K562 (cell line): ENCODE data around the gene RGS12. TPM values are rescaled to one million over a fixed set of nuclear protein-coding genes. Genes with fewer than 3 reads are reported as not detected.

Source experiments
- ATAC-seq: fragments of 200-7000 bp; cut with Tn5 transposase; 3 replicates; pipeline ENCODE4 v1.9.1; 2020; ENCODE audit warnings: moderate library complexity
- BruUV-seq: library from RNA; stranded (reverse); fragments of 400-500 nt; replicated peaks from 2 replicates; lab custom pipeline; 2021; lab: Mats Ljungman, UMichigan
- CTCF ChIA-PET: fragments of 300-600 bp; formaldehyde crosslinking; extraction: SDS; loops from one replicate; lab custom pipeline; 2021; ENCODE audit warnings: low intra/inter-chr PET ratio; lab: Yijun Ruan, JAX
- POLR2A ChIA-PET: fragments of 300-600, 350-650 bp; sonication (Branson Sonifier 250); formaldehyde crosslinking; extraction: SDS; loops from one replicate; lab custom pipeline; 2021; ENCODE audit warnings: antibody characterized with exemption, inconsistent platforms; lab: Yijun Ruan, JAX
- DNase-seq, 4 experiments: peaks; one replicate each; pipeline versions ENCODE4 v3.0.0 to v3.0.0-alpha.2; 2011 to 2018; ENCODE audit warnings: low spot score in 3 of 4, mixed read lengths in 3 of 4; ENCODE audit errors: extremely low read depth in 1 of 4
- FAIRE-seq: peaks from 2 replicates; lab custom pipeline; 2011; peaks lifted over from hg19 to GRCh38; lab: Jason Lieb, UNC
- H2AFZ ChIP-seq: 2 replicates; pipeline ENCODE4 v1.6.0; 2011; ENCODE audit warnings: low read depth, low read length, control low read depth, inconsistent platforms
- H3K27ac ChIP-seq: fragments of 200-600 bp; 3 replicates; pipeline ENCODE4 v1.8.0; 2011; ENCODE audit warnings: low read depth, mild to moderate bottlenecking, control low read depth, inconsistent platforms, low read length, moderate library complexity, mixed read lengths; ENCODE audit errors: extremely low read depth
- H3K27me3 ChIP-seq, 2 experiments: fragments of 300-600 bp in 1 of 2; 2 replicates in 1 of 2; 3 replicates in 1 of 2; pipeline versions ENCODE4 v1.6.0 to v1.8.0; 2011; ENCODE audit warnings: inconsistent platforms in 2 of 2, low read length in 2 of 2, mild to moderate bottlenecking in 1 of 2, mixed read lengths in 1 of 2, moderate library complexity in 1 of 2; ENCODE audit not compliant: control insufficient read depth in 2 of 2, insufficient read depth in 2 of 2
- H3K36me3 ChIP-seq: fragments of 300-600 bp; 3 replicates; pipeline ENCODE4 v1.8.0; 2011; ENCODE audit warnings: mild to moderate bottlenecking, low read length, inconsistent platforms; ENCODE audit not compliant: control insufficient read depth, insufficient read depth
- H3K4me1 ChIP-seq, 2 experiments: fragments of 200-600 bp in 1 of 2; replicated peaks in 1 of 2; 2 replicates in 1 of 2; 3 replicates in 1 of 2; pipeline versions ENCODE4 v1.5.1 to v1.8.0; 2011; ENCODE audit warnings: inconsistent platforms in 2 of 2, low read length in 2 of 2, mild to moderate bottlenecking in 1 of 2, mixed read lengths in 1 of 2, moderate library complexity in 1 of 2; ENCODE audit not compliant: control insufficient read depth in 2 of 2, insufficient read depth in 2 of 2
- H3K4me2 ChIP-seq: 2 replicates; pipeline ENCODE4 v1.6.1; 2011; ENCODE audit warnings: low read length, control low read depth, inconsistent platforms, mixed read lengths; ENCODE audit not compliant: insufficient read depth
- H3K4me3 ChIP-seq: fragments of 200-600 bp; sonication (generic), shearing (Covaris generic); 2 replicates; pipeline ENCODE4 v1.5.1; 2016; ENCODE audit warnings: control low read depth, inconsistent platforms
- H3K79me2 ChIP-seq: fragments of 200-600 bp; 3 replicates; pipeline ENCODE4 v1.8.0; 2011; ENCODE audit warnings: low read length, inconsistent platforms; ENCODE audit not compliant: control insufficient read depth, insufficient read depth
- H3K9ac ChIP-seq, 2 experiments: 2 replicates each; pipeline versions ENCODE4 v1.6.0 to v1.6.1; 2011; ENCODE audit warnings: low read depth in 2 of 2, low read length in 2 of 2, control low read depth in 1 of 2, inconsistent platforms in 1 of 2, mild to moderate bottlenecking in 1 of 2, mixed read lengths in 1 of 2; ENCODE audit not compliant: insufficient read depth in 1 of 2
- H3K9me1 ChIP-seq: one replicate; pipeline ENCODE4 v1.6.0; 2011; ENCODE audit warnings: inconsistent platforms, mild to moderate bottlenecking, low read length, moderate library complexity; ENCODE audit not compliant: control insufficient read depth, insufficient read depth
- H3K9me3 ChIP-seq: replicated peaks from 2 replicates; pipeline ENCODE4 v1.5.1; 2011; ENCODE audit warnings: low read depth, low read length, inconsistent platforms; ENCODE audit not compliant: control insufficient read depth, insufficient read depth
- H4K20me1 ChIP-seq: replicated peaks from 2 replicates; pipeline ENCODE4 v1.6.1; 2011; ENCODE audit warnings: low read length, inconsistent platforms, mixed read lengths; ENCODE audit not compliant: control insufficient read depth, insufficient read depth
- CBX2 ChIP-seq: fragments of 200-600 bp; sonication (generic); IDR thresholded peaks from one replicate; pipeline ENCODE4 v1.6.1; 2012; ENCODE audit warnings: mild to moderate bottlenecking, low read length, inconsistent platforms; ENCODE audit not compliant: insufficient read depth, poor library complexity, severe bottlenecking
- CHD1 ChIP-seq: fragments of 200-600 bp; sonication (generic); IDR thresholded peaks from one replicate; pipeline ENCODE4 v1.6.1; 2012; ENCODE audit warnings: mild to moderate bottlenecking, moderate library complexity, low read length, inconsistent platforms
- CXXC5 ChIP-seq: fragments of 250-450 bp; sonication (Bioruptor Pico); IDR thresholded peaks from 2 replicates; pipeline ENCODE4 v1.8.0; 2022; ENCODE audit warnings: inconsistent platforms, mild to moderate bottlenecking, moderate library complexity
- E2F3 ChIP-seq: fragments of 250-450 bp; sonication (Bioruptor Pico); IDR thresholded peaks from 2 replicates; pipeline ENCODE4 v1.4.0; 2020; ENCODE audit warnings: mild to moderate bottlenecking
- FOXJ2 ChIP-seq: fragments of 200-800 bp; sonication (Bioruptor generic); IDR thresholded peaks from 2 replicates; pipeline ENCODE4 v1.6.1; 2016; ENCODE audit warnings: missing genetic modification characterization, missing compliant biosample characterization
- GABPB1 ChIP-seq: sonication (generic); formaldehyde crosslinking; IDR thresholded peaks from 2 replicates; pipeline ENCODE4 v1.8.0; 2022; ENCODE audit warnings: mild to moderate bottlenecking, missing genetic modification reagents
- GATAD2B ChIP-seq: fragments of 450-650 bp; IDR thresholded peaks from 2 replicates; pipeline ENCODE4 v1.6.1; 2017; ENCODE audit warnings: mild to moderate bottlenecking, borderline replicate concordance
- MAFF ChIP-seq: IDR thresholded peaks from 2 replicates; pipeline ENCODE4 v1.6.1; 2012; ENCODE audit warnings: low read length, improper control_type of control experiment
- MBD2 ChIP-seq: sonication (generic); IDR thresholded peaks from 2 replicates; pipeline ENCODE4 v1.6.1; 2016; ENCODE audit warnings: low read depth, borderline replicate concordance
- MECOM ChIP-seq: fragments of 250-450 bp; sonication (Bioruptor Pico); IDR thresholded peaks from 2 replicates; pipeline ENCODE4 v1.8.0; 2022; ENCODE audit warnings: inconsistent platforms
- NFATC3 ChIP-seq: fragments of 450-650 bp; IDR thresholded peaks from 2 replicates; pipeline ENCODE4 v1.6.1; 2017; ENCODE audit warnings: mild to moderate bottlenecking
- RBM25 ChIP-seq: fragments of 200-400 bp; formaldehyde crosslinking; IDR thresholded peaks from 2 replicates; pipeline ENCODE4 v1.6.1; 2018; ENCODE audit warnings: low read length, low read depth, moderate library complexity; ENCODE audit not compliant: severe bottlenecking
- SMARCC2 ChIP-seq: fragments of 450-650 bp; IDR thresholded peaks from 2 replicates; pipeline ENCODE4 v1.6.1; 2017; ENCODE audit warnings: antibody characterized with exemption, moderate library complexity, mild to moderate bottlenecking, low read depth
- TEAD2 ChIP-seq: fragments of 450-650 bp; IDR thresholded peaks from 2 replicates; pipeline ENCODE4 v1.6.1; 2016; ENCODE audit warnings: missing genetic modification characterization, control low read depth, missing compliant biosample characterization
- ZNF134 ChIP-seq: fragments of 250-450 bp; sonication (Bioruptor Pico); conservative IDR thresholded peaks from 2 replicates; pipeline ENCODE4 v1.4.0; 2020
- ZNF311 ChIP-seq: fragments of 250-450 bp; sonication (Bioruptor Pico); IDR thresholded peaks from 2 replicates; pipeline ENCODE4 v1.4.0; 2020; ENCODE audit warnings: mild to moderate bottlenecking, moderate library complexity
- ZNF584 ChIP-seq: fragments of 200-800 bp; sonication (Bioruptor generic); IDR thresholded peaks from 2 replicates; pipeline ENCODE4 v1.6.1; 2016; ENCODE audit warnings: low read depth, mild to moderate bottlenecking, missing genetic modification characterization, missing compliant biosample characterization
- WGBS: fragments of 100-300 bp; shearing (Covaris generic); methylation state at CpG from one replicate; pipeline ENCODE4 v1.1.6; 2016; ENCODE audit warnings: low coverage, mixed read lengths; ENCODE audit not compliant: insufficient coverage; ENCODE audit errors: missing lambda C conversion rate; 5-methylcytosine and 5-hydroxymethylcytosine counted together
- in situ Hi-C: fragments of 300-500 bp; cut with MboI; formaldehyde crosslinking; loops from 4 replicates; pipeline ENCODE4 v1.15.0; 2018; ENCODE audit warnings: inconsistent platforms, mixed read lengths
- intact Hi-C: fragments of 100-400 bp; cut with micrococcal nuclease; formaldehyde crosslinking; loops from 2 replicates; pipeline ENCODE4 v1.14.2; 2022
- polyA plus RNA-seq, 8 experiments: library from polyadenylated mRNA; depleted of rRNA in 4 of 8; stranded (reverse) in 5 of 8; unstranded in 3 of 8; fragments of >200 nt; fragmentation: Nextera tagmentation in 2 of 8; fragmentation: Illumina TruSeq in 1 of 8; extraction: Ambion mirVana in 2 of 8; extraction: Trizol in 1 of 8; gene quantifications; 2 replicates each; pipeline versions ENCODE4 v1.2.1 to v1.2.3, GENCODE V29; 2011 to 2014; ENCODE audit warnings: inconsistent platforms in 1 of 8, missing spikeins in 1 of 8
- total RNA-seq, 7 experiments: library from RNA; depleted of rRNA in 6 of 7; stranded (reverse); fragments of >200 nt in 6 of 7; fragmentation: Illumina TruSeq in 2 of 7; extraction: Trizol in 2 of 7; gene quantifications; 2 replicates each; pipeline versions ENCODE4 v1.2.1 to v1.2.3, GENCODE V29; 2011 to 2021; ENCODE audit warnings: low replicate concordance in 1 of 7
- TF ChIP-seq, protein P1 (sequence below): fragments of 450-650 bp; IDR thresholded peaks from 2 replicates; pipeline ENCODE4 v1.6.1; 2016; ENCODE audit warnings: low read depth, mild to moderate bottlenecking, moderate library complexity
- TF ChIP-seq, protein P2 (sequence below): fragments of 250-450 bp; sonication (Bioruptor Pico); IDR thresholded peaks from 2 replicates; pipeline ENCODE4 v1.8.0; 2021; ENCODE audit warnings: mild to moderate bottlenecking, moderate library complexity

RGS12 gene
- total and polyA plus RNA-seq, 9 of the 15 experiments (the other 6 are each of a cell fraction or from before 2014, with no cell fraction given), result 0.30 to 8.8 (median 5.5) TPM

DNA sequence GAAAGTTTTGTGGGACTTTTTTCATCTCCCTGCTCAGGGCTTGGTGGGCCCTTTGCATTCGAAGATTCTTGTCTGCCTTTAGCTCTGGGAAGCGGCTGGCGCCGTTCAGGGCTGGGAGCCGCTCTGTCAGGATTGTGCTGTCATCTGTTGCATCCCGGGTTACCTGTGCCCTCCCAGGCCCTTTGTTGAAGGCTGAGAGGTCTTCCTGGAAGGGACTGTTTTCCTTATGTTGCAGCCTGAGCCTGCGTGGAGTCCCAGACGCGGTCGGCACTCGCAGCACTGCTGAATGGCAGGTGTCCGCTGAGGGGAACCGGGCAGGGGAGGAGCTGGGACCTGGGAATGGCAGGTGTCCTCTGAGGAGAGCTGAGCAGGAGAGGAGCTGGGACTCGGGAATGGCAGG is 15.9 kb downstream of the RGS12 start:
- H3K27me3 ChIP-seq, result peaks cover 3 to 57% of the 10 kb centered on the region in 2 experiments; a peak in 3 of 5 replicates
- H3K27ac ChIP-seq, result no peak overlapping the region
- in situ Hi-C loops (no loop called here), intact Hi-C loops (no loop called here)
- H4K20me1 ChIP-seq, result peaks cover 63% of the 10 kb centered on the region
- BruUV-seq, result no TSS peak
- CTCF ChIA-PET, result no interaction called here
- ATAC-seq (no peak), DNase-seq (no peak)
- H3K9ac ChIP-seq, result no peak overlapping the region
- H3K9me1 ChIP-seq, result no peaks in the 10 kb centered on the region
- H3K36me3 ChIP-seq, result no peaks in the 10 kb centered on the region
- H3K4me1 ChIP-seq, result peaks cover 3 to 10% of the 10 kb centered on the region in 2 experiments; a peak in 2 of 5 replicates
- TF ChIP-seq MBD2 (no peak), CBX2 (no peak), SMARCC2 (no peak), NFATC3 (no peak), GATAD2B (no peak), GABPB1 (CRISPR knock-in tag) (no peak), MECOM (CRISPR knock-in tag) (no peak), FOXJ2 (tag) (no peak), CXXC5 (no peak), ZNF311 (no peak), TEAD2 (no peak), ZNF584 (no peak), ZNF134 (CRISPR knock-in tag) (no peak), MAFF (no peak), RBM25 (no peak), CHD1 (no peak), E2F3 (no peak)
- TF ChIP-seq, protein P1, sequence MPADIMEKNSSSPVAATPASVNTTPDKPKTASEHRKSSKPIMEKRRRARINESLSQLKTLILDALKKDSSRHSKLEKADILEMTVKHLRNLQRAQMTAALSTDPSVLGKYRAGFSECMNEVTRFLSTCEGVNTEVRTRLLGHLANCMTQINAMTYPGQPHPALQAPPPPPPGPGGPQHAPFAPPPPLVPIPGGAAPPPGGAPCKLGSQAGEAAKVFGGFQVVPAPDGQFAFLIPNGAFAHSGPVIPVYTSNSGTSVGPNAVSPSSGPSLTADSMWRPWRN, result no peak
- TF ChIP-seq, protein P2, sequence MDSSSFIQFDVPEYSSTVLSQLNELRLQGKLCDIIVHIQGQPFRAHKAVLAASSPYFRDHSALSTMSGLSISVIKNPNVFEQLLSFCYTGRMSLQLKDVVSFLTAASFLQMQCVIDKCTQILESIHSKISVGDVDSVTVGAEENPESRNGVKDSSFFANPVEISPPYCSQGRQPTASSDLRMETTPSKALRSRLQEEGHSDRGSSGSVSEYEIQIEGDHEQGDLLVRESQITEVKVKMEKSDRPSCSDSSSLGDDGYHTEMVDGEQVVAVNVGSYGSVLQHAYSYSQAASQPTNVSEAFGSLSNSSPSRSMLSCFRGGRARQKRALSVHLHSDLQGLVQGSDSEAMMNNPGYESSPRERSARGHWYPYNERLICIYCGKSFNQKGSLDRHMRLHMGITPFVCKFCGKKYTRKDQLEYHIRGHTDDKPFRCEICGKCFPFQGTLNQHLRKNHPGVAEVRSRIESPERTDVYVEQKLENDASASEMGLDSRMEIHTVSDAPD, result no peak
- TF ChIP-seq, all 486 proteins: peak for 0
- Histone ChIP-seq H3K4me2 (no peak overlapping the region), H3K9me3 (no peaks in the 10 kb centered on the region), H3K4me3 (no peak overlapping the region), H2AFZ (no peak overlapping the region), H3K79me2 (no peaks in the 10 kb centered on the region)
- no peak for FAIRE-seq
- POLR2A ChIA-PET, result no interaction called here
- 27% methylated on average over 13 of the region's 14 CpGs for WGBS
